ENCODE results near the gene STUM.

STUM gene

GRCh38 chr1:226580625-226581270 lies 32.2 kb downstream of the STUM start:
- ChIA-PET POLR2A (no interaction called here), CTCF (interaction anchor here (0.7 to 1.9 kb wide), 3 partner anchors 11 to 41 kb away, joined by 3 to 5 read pairs (median 3); no protein-coding TSS in a partner anchor)
- TF ChIP-seq L3MBTL2 (conservative IDR thresholded peaks at IDR 0.05) (no peak), PKNOX1 (IDR thresholded peaks at IDR 0.05) (no peak), ZNF384 (IDR thresholded peaks at IDR 0.05) (no peak), NFRKB (IDR thresholded peaks at IDR 0.05) (no peak), ARNT (IDR thresholded peaks at IDR 0.05) (no peak), FOXM1 (IDR thresholded peaks at IDR 0.05; ENCODE audit: borderline replicate concordance) (no peak), BHLHE40 (IDR thresholded peaks at IDR 0.05; ENCODE audit: borderline replicate concordance) (no peak), FOXK2 (IDR thresholded peaks at IDR 0.05) (no peak), HDGF (IDR thresholded peaks at IDR 0.05; ENCODE audit: borderline replicate concordance) (no peak), SP1 (IDR thresholded peaks at IDR 0.05) (no peak), SUZ12 (IDR thresholded peaks at IDR 0.05) (no peak), TARDBP (IDR thresholded peaks at IDR 0.05) (no peak), ELF4 (IDR thresholded peaks at IDR 0.05) (no peak), LEF1 (IDR thresholded peaks at IDR 0.05; ENCODE audit: borderline replicate concordance) (no peak), CTBP1 (IDR thresholded peaks at IDR 0.05; ENCODE audit: borderline replicate concordance) (no peak), FOXA1 (IDR thresholded peaks at IDR 0.05) (no peak)
- DNase-seq (ENCODE audit: extremely low spot score): no peak

- POLR2A ChIA-PET: no interaction called here
- CTCF ChIA-PET: interaction anchor here (1.9 kb wide), 2 partner anchors 12 to 27 kb away, joined by 5 read pairs; no protein-coding TSS in a partner anchor
- TF ChIP-seq SUZ12 (IDR thresholded peaks at IDR 0.05) (no peak), ELF4 (IDR thresholded peaks at IDR 0.05) (no peak), FOXA1 (IDR thresholded peaks at IDR 0.05) (no peak), BHLHE40 (IDR thresholded peaks at IDR 0.05; ENCODE audit: borderline replicate concordance) (no peak), PKNOX1 (IDR thresholded peaks at IDR 0.05) (no peak), L3MBTL2 (conservative IDR thresholded peaks at IDR 0.05) (no peak), ARNT (IDR thresholded peaks at IDR 0.05) (no peak), CTBP1 (IDR thresholded peaks at IDR 0.05; ENCODE audit: borderline replicate concordance) (no peak), ZNF384 (IDR thresholded peaks at IDR 0.05) (no peak), TARDBP (IDR thresholded peaks at IDR 0.05) (no peak)
- DNase-seq (ENCODE audit: extremely low spot score): no peak
Measured at GRCh38 chr1:226581650-226582330, 33.2 kb downstream of the STUM start.

- no peak for DNase-seq (ENCODE audit: extremely low spot score)
- POLR2A ChIA-PET: no interaction called here
- no peak for TF ChIP-seq CTBP1 (IDR thresholded peaks at IDR 0.05; ENCODE audit: borderline replicate concordance)
- TF ChIP-seq L3MBTL2 (conservative IDR thresholded peaks at IDR 0.05): no peak
- no peak for TF ChIP-seq FOXM1 (IDR thresholded peaks at IDR 0.05; ENCODE audit: borderline replicate concordance)
- TF ChIP-seq FOXK2 (IDR thresholded peaks at IDR 0.05): no peak
- TF ChIP-seq ZNF384 (IDR thresholded peaks at IDR 0.05): no peak
- CTCF ChIA-PET: interaction anchor here (1.0 to 1.9 kb wide), 2 partner anchors 13 to 26 kb away, joined by 3 to 5 read pairs; no protein-coding TSS in a partner anchor
Measured at GRCh38 chr1:226582966-226583365, 34.4 kb downstream of the STUM start.

- no peak for DNase-seq (ENCODE audit: extremely low spot score)
- no peak for TF ChIP-seq NFRKB (IDR thresholded peaks at IDR 0.05)
- TF ChIP-seq TARDBP (IDR thresholded peaks at IDR 0.05): no peak
- no peak for TF ChIP-seq CTBP1 (IDR thresholded peaks at IDR 0.05; ENCODE audit: borderline replicate concordance)
- TF ChIP-seq HDGF (IDR thresholded peaks at IDR 0.05; ENCODE audit: borderline replicate concordance): no peak
- no peak for TF ChIP-seq ELF4 (IDR thresholded peaks at IDR 0.05)
- CTCF ChIA-PET: interaction anchor here (0.6 kb wide), 1 partner anchor 1580 kb away, joined by 4 read pairs; no protein-coding TSS in a partner anchor
- POLR2A ChIA-PET: interaction anchor here (0.6 kb wide), 1 partner anchor 1566 kb away, joined by 3 read pairs; no protein-coding TSS in a partner anchor
Measured at GRCh38 chr1:226584164-226584563, 35.6 kb downstream of the STUM start.

- DNase-seq (ENCODE audit: extremely low spot score): no peak
- ChIA-PET POLR2A (no interaction called here), CTCF (interaction anchor here (0.5 to 1.3 kb wide), 2 partner anchors 23 to 30 kb away, joined by 3 read pairs; no protein-coding TSS in a partner anchor)
- TF ChIP-seq ZNF384 (IDR thresholded peaks at IDR 0.05) (no peak), BHLHE40 (IDR thresholded peaks at IDR 0.05; ENCODE audit: borderline replicate concordance) (no peak), FOXM1 (IDR thresholded peaks at IDR 0.05; ENCODE audit: borderline replicate concordance) (no peak), TARDBP (IDR thresholded peaks at IDR 0.05) (no peak), FOXA1 (IDR thresholded peaks at IDR 0.05) (no peak), FOXK2 (IDR thresholded peaks at IDR 0.05) (no peak)
Measured at GRCh38 chr1:226586116-226586515, 37.6 kb downstream of the STUM start.

GRCh38 chr1:226586650-226587422 lies 38.3 kb downstream of the STUM start:
- DNase-seq (ENCODE audit: extremely low spot score): no peak
- TF ChIP-seq TARDBP (IDR thresholded peaks at IDR 0.05) (no peak), ZNF384 (IDR thresholded peaks at IDR 0.05) (no peak), SUZ12 (IDR thresholded peaks at IDR 0.05) (no peak), FOXM1 (IDR thresholded peaks at IDR 0.05; ENCODE audit: borderline replicate concordance) (no peak), PKNOX1 (IDR thresholded peaks at IDR 0.05) (no peak), SP1 (IDR thresholded peaks at IDR 0.05) (no peak), CTBP1 (IDR thresholded peaks at IDR 0.05; ENCODE audit: borderline replicate concordance) (no peak), ELF4 (IDR thresholded peaks at IDR 0.05) (no peak), FOXK2 (IDR thresholded peaks at IDR 0.05) (no peak), NFRKB (IDR thresholded peaks at IDR 0.05) (no peak), L3MBTL2 (conservative IDR thresholded peaks at IDR 0.05) (no peak), HDGF (IDR thresholded peaks at IDR 0.05; ENCODE audit: borderline replicate concordance) (no peak)
- ChIA-PET POLR2A (no interaction called here), CTCF (interaction anchor here (0.5 kb wide), 1 partner anchor 29 kb away, joined by 3 read pairs; no protein-coding TSS in a partner anchor)

All from HEK293T (cell line).